ENCODE results near the gene APBB1IP.

DNA sequence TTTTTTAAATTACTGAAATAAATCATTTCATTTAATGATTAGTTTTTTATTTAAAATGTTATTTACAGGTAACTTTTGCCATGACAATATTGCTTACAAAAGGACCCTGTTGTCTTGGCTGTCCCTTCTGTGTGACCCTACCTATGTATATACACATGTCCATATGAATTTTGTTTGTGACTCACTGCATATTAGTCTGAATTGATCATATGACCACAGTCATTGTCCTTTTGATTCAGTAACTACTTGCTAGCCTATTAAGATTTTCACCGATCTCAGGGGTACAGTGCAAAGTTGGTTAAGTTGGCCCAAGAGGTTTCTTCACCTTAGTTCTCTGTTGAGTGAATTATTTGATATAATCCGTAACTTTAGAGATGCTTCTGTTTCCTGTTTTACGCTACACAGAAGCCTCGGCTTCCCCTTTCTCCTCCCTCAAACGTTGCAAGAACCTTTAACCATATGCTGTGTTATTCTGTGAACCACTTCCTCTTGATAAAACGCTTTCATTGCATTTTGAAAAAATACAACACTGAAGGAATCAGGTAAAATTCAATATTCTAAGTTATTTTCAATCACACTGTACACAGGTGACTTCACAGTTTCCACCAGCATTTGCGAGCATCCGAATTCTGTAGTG is 43.9 kb downstream of the APBB1IP start:
- TF ChIP-seq SP1 (CRISPR knock-in tag; conservative IDR thresholded peaks at IDR 0.05) (no peak), NFE2L1 (CRISPR knock-in tag; IDR thresholded peaks at IDR 0.05) (no peak)
- TF ChIP-seq, protein P1, sequence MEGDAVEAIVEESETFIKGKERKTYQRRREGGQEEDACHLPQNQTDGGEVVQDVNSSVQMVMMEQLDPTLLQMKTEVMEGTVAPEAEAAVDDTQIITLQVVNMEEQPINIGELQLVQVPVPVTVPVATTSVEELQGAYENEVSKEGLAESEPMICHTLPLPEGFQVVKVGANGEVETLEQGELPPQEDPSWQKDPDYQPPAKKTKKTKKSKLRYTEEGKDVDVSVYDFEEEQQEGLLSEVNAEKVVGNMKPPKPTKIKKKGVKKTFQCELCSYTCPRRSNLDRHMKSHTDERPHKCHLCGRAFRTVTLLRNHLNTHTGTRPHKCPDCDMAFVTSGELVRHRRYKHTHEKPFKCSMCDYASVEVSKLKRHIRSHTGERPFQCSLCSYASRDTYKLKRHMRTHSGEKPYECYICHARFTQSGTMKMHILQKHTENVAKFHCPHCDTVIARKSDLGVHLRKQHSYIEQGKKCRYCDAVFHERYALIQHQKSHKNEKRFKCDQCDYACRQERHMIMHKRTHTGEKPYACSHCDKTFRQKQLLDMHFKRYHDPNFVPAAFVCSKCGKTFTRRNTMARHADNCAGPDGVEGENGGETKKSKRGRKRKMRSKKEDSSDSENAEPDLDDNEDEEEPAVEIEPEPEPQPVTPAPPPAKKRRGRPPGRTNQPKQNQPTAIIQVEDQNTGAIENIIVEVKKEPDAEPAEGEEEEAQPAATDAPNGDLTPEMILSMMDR (IDR thresholded peaks at IDR 0.05): no peak
